SK-N-SH (cell line): ENCODE results near the gene PCDH20. TPM values are rescaled to one million over a fixed set of nuclear protein-coding genes. Genes with fewer than 3 reads are reported as not detected.

Experiments used
- CTCF ChIA-PET: fragments of 300-600, 350-600 bp; formaldehyde crosslinking; extraction: SDS; loops from one replicate; lab custom pipeline; 2021; lab: Yijun Ruan, JAX
- POLR2A ChIA-PET: fragments of 350-600 bp; sonication (Branson Sonifier 250); formaldehyde crosslinking; extraction: SDS; loops from one replicate; lab custom pipeline; 2020; ENCODE audit warnings: antibody characterized with exemption, inconsistent platforms; lab: Yijun Ruan, JAX
- DNase-seq: peaks from one replicate; pipeline ENCODE4 v3.0.0; 2012
- H2AFZ ChIP-seq: fragments of 200-600 bp; sonication (generic); 2 replicates; pipeline ENCODE4 v1.8.1; 2016; ENCODE audit warnings: antibody characterized with exemption, mild to moderate bottlenecking, low read depth
- H3F3A ChIP-seq: fragments of 200-600 bp; sonication (generic); replicated peaks from 2 replicates; pipeline ENCODE3; 2016; ENCODE audit warnings: antibody characterized with exemption, mild to moderate bottlenecking; ENCODE audit not compliant: insufficient read depth
- H3K27ac ChIP-seq, 2 experiments: fragments of 200-500 bp in 1 of 2; fragments of 200-600 bp in 1 of 2; sonication (Bioruptor generic) in 1 of 2; sonication (generic), shearing (Covaris generic) in 1 of 2; 2 replicates each; pipeline versions ENCODE4 v1.5.1 to v1.6.1; 2014 to 2016; ENCODE audit warnings: low read depth in 2 of 2, inconsistent platforms in 1 of 2, low read length in 1 of 2, mild to moderate bottlenecking in 1 of 2, mixed read lengths in 1 of 2
- H3K27me3 ChIP-seq: fragments of 200-600 bp; sonication (generic), shearing (Covaris generic); 2 replicates; pipeline ENCODE4 v1.6.1; 2016; ENCODE audit warnings: mixed run types; ENCODE audit not compliant: insufficient read depth
- H3K36me3 ChIP-seq, 2 experiments: fragments of 200-500 bp in 1 of 2; fragments of 200-600 bp in 1 of 2; sonication (Bioruptor generic) in 1 of 2; sonication (generic) in 1 of 2; replicated peaks in 1 of 2; 2 replicates each; pipeline versions ENCODE3 to v1.5.1; 2014 to 2016; ENCODE audit warnings: low read length in 1 of 2, mild to moderate bottlenecking in 1 of 2; ENCODE audit not compliant: insufficient read depth in 2 of 2, control insufficient read depth in 1 of 2
- H3K4me1 ChIP-seq, 2 experiments: fragments of 200-500 bp in 1 of 2; fragments of 200-600 bp in 1 of 2; sonication (Bioruptor generic) in 1 of 2; sonication (generic), shearing (Covaris generic) in 1 of 2; 2 replicates each; pipeline versions ENCODE4 v1.5.1 to v1.6.1; 2014 to 2016; ENCODE audit warnings: low read depth in 1 of 2, low read length in 1 of 2, mixed run types in 1 of 2; ENCODE audit not compliant: insufficient read depth in 2 of 2, control insufficient read depth in 1 of 2
- H3K4me2 ChIP-seq: fragments of 200-600 bp; sonication (generic), shearing (Covaris generic); 2 replicates; pipeline ENCODE4 v1.6.1; 2017; ENCODE audit warnings: mixed run types
- H3K4me3 ChIP-seq, 2 experiments: fragments of 200-500 bp in 1 of 2; fragments of 200-600 bp in 1 of 2; sonication (Bioruptor generic) in 1 of 2; sonication (generic), shearing (Covaris generic) in 1 of 2; 2 replicates each; pipeline versions ENCODE4 v1.5.1 to v1.8.1; 2014 to 2016; ENCODE audit warnings: low read depth in 2 of 2, inconsistent platforms in 1 of 2, low read length in 1 of 2, mild to moderate bottlenecking in 1 of 2, mixed read lengths in 1 of 2, moderate library complexity in 1 of 2
- H3K79me2 ChIP-seq: fragments of 200-600 bp; sonication (generic); 2 replicates; pipeline ENCODE4 v1.8.1; 2017; ENCODE audit warnings: mild to moderate bottlenecking; ENCODE audit not compliant: insufficient read depth
- H3K9ac ChIP-seq: fragments of 200-600 bp; sonication (generic); 2 replicates; pipeline ENCODE4 v1.6.1; 2017; ENCODE audit warnings: mixed run types
- H3K9me2 ChIP-seq: fragments of 200-600 bp; sonication (generic); 2 replicates; pipeline ENCODE4 v1.6.1; 2017; ENCODE audit warnings: mixed run types
- H3K9me3 ChIP-seq: fragments of 200-600 bp; sonication (generic); 2 replicates; pipeline ENCODE4 v1.6.1; 2017; ENCODE audit warnings: mixed run types, mild to moderate bottlenecking, moderate library complexity
- H4K20me1 ChIP-seq: fragments of 200-600 bp; sonication (generic); 2 replicates; pipeline ENCODE4 v1.6.1; 2017; ENCODE audit warnings: mild to moderate bottlenecking, mixed run types; ENCODE audit not compliant: insufficient read depth
- ELF1 ChIP-seq: IDR thresholded peaks from 2 replicates; pipeline ENCODE4 v1.4.0; 2012
- EP300 ChIP-seq, 2 experiments: IDR thresholded peaks; 2 replicates each; pipeline versions ENCODE4 v1.4.0 to v1.6.1; 2012; ENCODE audit warnings: borderline replicate concordance in 1 of 2, low read depth in 1 of 2, low read length in 1 of 2
- FOSL2 ChIP-seq: IDR thresholded peaks from 2 replicates; pipeline ENCODE4 v1.4.0; 2012; ENCODE audit warnings: low read depth, mild to moderate bottlenecking, moderate library complexity, borderline replicate concordance
- FOXJ3 ChIP-seq: sonication (generic); formaldehyde crosslinking; IDR thresholded peaks from 2 replicates; pipeline ENCODE4 v1.5.1; 2020; ENCODE audit warnings: mild to moderate bottlenecking, missing genetic modification reagents
- FOXM1 ChIP-seq: IDR thresholded peaks from 2 replicates; pipeline ENCODE4 v1.4.0; 2012; ENCODE audit warnings: low read depth, mild to moderate bottlenecking
- GABPA ChIP-seq: IDR thresholded peaks from 2 replicates; pipeline ENCODE4 v1.4.0; 2012; ENCODE audit warnings: low read depth, mild to moderate bottlenecking
- GATA2 ChIP-seq: sonication (generic); formaldehyde crosslinking; IDR thresholded peaks from 2 replicates; pipeline ENCODE4 v1.5.0; 2020; ENCODE audit warnings: mild to moderate bottlenecking, missing genetic modification reagents
- RAD21 ChIP-seq: IDR thresholded peaks from 2 replicates; pipeline ENCODE4 v1.6.1; 2012; ENCODE audit warnings: mild to moderate bottlenecking, low read length
- REST ChIP-seq: IDR thresholded peaks from 2 replicates; pipeline ENCODE4 v1.6.1; 2012; ENCODE audit warnings: mild to moderate bottlenecking, low read depth, low read length, moderate library complexity
- RFX5 ChIP-seq: IDR thresholded peaks from 2 replicates; pipeline ENCODE4 v1.6.1; 2012; ENCODE audit warnings: mild to moderate bottlenecking, improper control_type of control experiment, low read length
- RXRA ChIP-seq: IDR thresholded peaks from 2 replicates; pipeline ENCODE4 v1.4.0; 2012; ENCODE audit warnings: low read depth, mild to moderate bottlenecking, borderline replicate concordance
- SIN3A ChIP-seq: IDR thresholded peaks from 2 replicates; pipeline ENCODE4 v1.6.1; 2012; ENCODE audit warnings: low read depth, mild to moderate bottlenecking, low read length, moderate library complexity, borderline replicate concordance
- SMC3 ChIP-seq: IDR thresholded peaks from 2 replicates; pipeline ENCODE4 v1.6.1; 2012; ENCODE audit warnings: low read depth, low read length, improper control_type of control experiment
- TAF1 ChIP-seq: IDR thresholded peaks from 2 replicates; pipeline ENCODE4 v1.6.1; 2012; ENCODE audit warnings: low read depth, mild to moderate bottlenecking, low read length, moderate library complexity, borderline replicate concordance
- TCF12 ChIP-seq: IDR thresholded peaks from 2 replicates; pipeline ENCODE4 v1.4.0; 2012
- TEAD4 ChIP-seq: IDR thresholded peaks from 2 replicates; pipeline ENCODE4 v1.4.0; 2012; ENCODE audit warnings: mild to moderate bottlenecking, borderline replicate concordance; ENCODE audit not compliant: insufficient read depth
- WGBS: methylation state at CpG from one replicate; pipeline ENCODE4 v1.1.6; 2017; ENCODE audit warnings: low lambda C conversion rate; 5-methylcytosine and 5-hydroxymethylcytosine counted together
- polyA plus RNA-seq, 3 experiments: library from polyadenylated mRNA; depleted of rRNA; stranded (reverse); fragments of >200 nt; gene quantifications; 2 replicates each; pipeline ENCODE4 v1.2.3, GENCODE V29; 2012
- TF ChIP-seq, protein P1 (sequence below): IDR thresholded peaks from 2 replicates; pipeline ENCODE4 v1.4.0; 2012; ENCODE audit warnings: low read depth, borderline replicate concordance
- TF ChIP-seq, protein P2 (sequence below): IDR thresholded peaks from 2 replicates; pipeline ENCODE4 v1.4.0; 2012; ENCODE audit warnings: low read depth, borderline replicate concordance

PCDH20 gene
- polyA plus RNA-seq, 1 of the 3 experiments (the other 2 are of a cell fraction), result not detected

DNA sequence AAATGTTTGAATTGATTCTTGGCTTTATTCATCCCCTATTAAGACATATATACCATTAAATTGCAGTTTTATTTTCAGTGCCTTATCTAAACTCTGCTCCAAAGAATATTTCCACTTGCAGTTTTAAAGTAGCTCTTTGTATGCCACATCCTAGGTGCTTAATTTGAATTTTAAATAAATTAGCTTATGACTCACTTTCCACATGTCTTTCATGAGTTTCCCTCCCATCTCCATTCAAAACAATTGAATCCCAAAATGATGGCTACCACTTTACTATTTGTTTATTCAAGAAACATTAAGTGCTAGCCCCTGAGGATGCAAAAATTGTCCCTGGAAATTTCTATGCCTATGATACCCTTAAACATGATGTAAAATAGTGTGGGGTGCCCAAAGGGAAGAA is 19.5 kb downstream of the PCDH20 start:
- H3K4me2 ChIP-seq, result no peak overlapping the region
- no peaks in the 10 kb centered on the region for H3F3A ChIP-seq
- no peaks in the 10 kb centered on the region for H3K79me2 ChIP-seq
- DNase-seq, result no peak
- no peaks in the 10 kb centered on the region for H3K27me3 ChIP-seq
- H3K27ac ChIP-seq, result no peak overlapping the region
- no peaks in the 10 kb centered on the region for H3K9me3 ChIP-seq
- ChIA-PET CTCF (interaction anchor here (1.2 kb wide), 1 partner anchor 14 kb away, joined by 3 read pairs; no protein-coding TSS in a partner anchor), POLR2A (no interaction called here)
- no peaks in the 10 kb centered on the region for H3K36me3 ChIP-seq
- no peak overlapping the region for H3K4me3 ChIP-seq
- H4K20me1 ChIP-seq, result no peaks in the 10 kb centered on the region
- no peak overlapping the region for H3K9ac ChIP-seq
- H3K4me1 ChIP-seq, result no peaks in the 10 kb centered on the region
- no peak overlapping the region for H2AFZ ChIP-seq
- no peaks in the 10 kb centered on the region for H3K9me2 ChIP-seq
- no peak for TF ChIP-seq RAD21
- no peak for TF ChIP-seq TEAD4
- no peak for TF ChIP-seq FOXJ3
- TF ChIP-seq TCF12, result no peak
- no peak for TF ChIP-seq FOSL2
- no peak for TF ChIP-seq TAF1
- TF ChIP-seq EP300 (IDR thresholded peaks at IDR 0.05; ENCODE audit: borderline replicate concordance in 1 of 2, low read depth in 1 of 2, low read length in 1 of 2), result no peak

DNA sequence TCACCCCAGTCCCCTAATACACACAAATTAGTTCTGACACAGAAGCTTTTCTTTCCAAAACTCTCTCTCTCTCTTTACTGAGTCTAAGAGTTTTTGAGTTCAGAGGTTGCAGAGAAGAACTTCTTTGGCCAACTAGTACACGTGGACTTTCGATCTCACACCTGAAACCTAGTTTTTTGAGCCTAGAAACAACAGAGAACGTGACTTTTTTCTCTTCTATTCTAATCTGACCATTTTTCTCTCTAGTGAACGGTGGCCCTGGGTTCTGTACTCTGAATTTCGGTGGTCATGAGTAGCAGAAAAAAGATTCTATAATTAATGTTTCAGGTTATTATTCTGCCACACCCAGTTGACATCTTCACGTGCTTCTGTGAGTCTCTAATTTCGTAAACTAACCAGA is 24.2 kb downstream of the PCDH20 start:
- Histone ChIP-seq H3K4me2 (no peak overlapping the region), H3K4me1 (no peaks in the 10 kb centered on the region), H4K20me1 (no peaks in the 10 kb centered on the region), H3K4me3 (no peak overlapping the region), H3K79me2 (no peaks in the 10 kb centered on the region), H3K27ac (no peak overlapping the region), H3K27me3 (no peaks in the 10 kb centered on the region), H3K9me3 (no peaks in the 10 kb centered on the region), H2AFZ (no peak overlapping the region), H3F3A (no peaks in the 10 kb centered on the region), H3K36me3 (no peaks in the 10 kb centered on the region), H3K9ac (no peak overlapping the region), H3K9me2 (no peaks in the 10 kb centered on the region)
- POLR2A ChIA-PET, result no interaction called here
- WGBS, result 20% methylated on average over 7 of the region's 7 CpGs
- DNase-seq, result no peak
- CTCF ChIA-PET, result interaction anchor here (1.9 kb wide), 1 partner anchor 20 kb away, joined by 5 read pairs; no protein-coding TSS in a partner anchor
- TF ChIP-seq SMC3 (no peak), RXRA (no peak), RAD21 (no peak), TCF12 (no peak), TEAD4 (no peak), GATA2 (CRISPR knock-in tag) (no peak), TAF1 (no peak), RFX5 (no peak), FOXM1 (no peak), ELF1 (no peak), GABPA (no peak), REST (no peak), SIN3A (no peak), EP300 (IDR thresholded peaks at IDR 0.05; ENCODE audit: borderline replicate concordance in 1 of 2, low read depth in 1 of 2, low read length in 1 of 2) (no peak)
- TF ChIP-seq, protein P1, sequence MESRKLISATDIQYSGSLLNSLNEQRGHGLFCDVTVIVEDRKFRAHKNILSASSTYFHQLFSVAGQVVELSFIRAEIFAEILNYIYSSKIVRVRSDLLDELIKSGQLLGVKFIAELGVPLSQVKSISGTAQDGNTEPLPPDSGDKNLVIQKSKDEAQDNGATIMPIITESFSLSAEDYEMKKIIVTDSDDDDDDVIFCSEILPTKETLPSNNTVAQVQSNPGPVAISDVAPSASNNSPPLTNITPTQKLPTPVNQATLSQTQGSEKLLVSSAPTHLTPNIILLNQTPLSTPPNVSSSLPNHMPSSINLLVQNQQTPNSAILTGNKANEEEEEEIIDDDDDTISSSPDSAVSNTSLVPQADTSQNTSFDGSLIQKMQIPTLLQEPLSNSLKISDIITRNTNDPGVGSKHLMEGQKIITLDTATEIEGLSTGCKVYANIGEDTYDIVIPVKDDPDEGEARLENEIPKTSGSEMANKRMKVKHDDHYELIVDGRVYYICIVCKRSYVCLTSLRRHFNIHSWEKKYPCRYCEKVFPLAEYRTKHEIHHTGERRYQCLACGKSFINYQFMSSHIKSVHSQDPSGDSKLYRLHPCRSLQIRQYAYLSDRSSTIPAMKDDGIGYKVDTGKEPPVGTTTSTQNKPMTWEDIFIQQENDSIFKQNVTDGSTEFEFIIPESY, result no peak
- TF ChIP-seq, protein P2, sequence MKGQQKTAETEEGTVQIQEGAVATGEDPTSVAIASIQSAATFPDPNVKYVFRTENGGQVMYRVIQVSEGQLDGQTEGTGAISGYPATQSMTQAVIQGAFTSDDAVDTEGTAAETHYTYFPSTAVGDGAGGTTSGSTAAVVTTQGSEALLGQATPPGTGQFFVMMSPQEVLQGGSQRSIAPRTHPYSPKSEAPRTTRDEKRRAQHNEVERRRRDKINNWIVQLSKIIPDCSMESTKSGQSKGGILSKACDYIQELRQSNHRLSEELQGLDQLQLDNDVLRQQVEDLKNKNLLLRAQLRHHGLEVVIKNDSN, result no peak
